OCI-LY7 (cell line): ENCODE results near the gene KCNJ16. TPM values are rescaled to one million over a fixed set of nuclear protein-coding genes. Genes with fewer than 3 reads are reported as not detected.

ENCODE experiments used
- BruUV-seq: library from RNA; stranded (reverse); fragments of 400-500 nt; replicated peaks from 2 replicates; lab custom pipeline; 2021; lab: Mats Ljungman, UMichigan
- CTCF ChIA-PET: fragments of 300-600 bp; sonication (Branson Sonifier 250); formaldehyde crosslinking; loops from one replicate; lab custom pipeline; 2022; ENCODE audit warnings: antibody characterized with exemption; ENCODE audit not compliant: unreplicated experiment; lab: Charles Lee
- POLR2A ChIA-PET: fragments of 300-600 bp; sonication (Branson Sonifier 250); formaldehyde crosslinking; loops from one replicate; lab custom pipeline; 2022; ENCODE audit warnings: antibody characterized with exemption; lab: Charles Lee
- DNase-seq: peaks from one replicate; pipeline ENCODE4 v3.0.0-alpha.2; 2015; ENCODE audit warnings: low spot score
- H2AFZ ChIP-seq: fragments of 200-600 bp; sonication (generic), shearing (Covaris generic); 2 replicates; pipeline ENCODE4 v1.6.1; 2014; ENCODE audit warnings: mild to moderate bottlenecking, antibody characterized with exemption, low read length, moderate library complexity
- H3K27ac ChIP-seq: fragments of 200-600 bp; sonication (generic); 2 replicates; pipeline ENCODE4 v1.5.1; 2014; ENCODE audit warnings: mixed run types, low read depth, mild to moderate bottlenecking, moderate library complexity, low read length, inconsistent platforms; ENCODE audit not compliant: poor library complexity, severe bottlenecking
- H3K36me3 ChIP-seq: fragments of 200-600 bp; sonication (generic); 2 replicates; pipeline ENCODE4 v1.6.1; 2014; ENCODE audit warnings: mild to moderate bottlenecking, antibody characterized with exemption, low read length, moderate library complexity, mixed read lengths; ENCODE audit not compliant: insufficient read depth
- H3K4me1 ChIP-seq: fragments of 200-600 bp; sonication (generic); 2 replicates; pipeline ENCODE4 v1.5.1; 2014; ENCODE audit warnings: mild to moderate bottlenecking, low read length; ENCODE audit not compliant: insufficient read depth, poor library complexity, severe bottlenecking
- H3K4me2 ChIP-seq: fragments of 200-600 bp; sonication (generic); 2 replicates; pipeline ENCODE4 v1.6.1; 2014; ENCODE audit warnings: mild to moderate bottlenecking, low read length
- H3K4me3 ChIP-seq: fragments of 200-600 bp; sonication (generic); 2 replicates; pipeline ENCODE4 v1.5.1; 2014; ENCODE audit warnings: mild to moderate bottlenecking, low read depth, low read length; ENCODE audit not compliant: poor library complexity, severe bottlenecking
- H3K79me2 ChIP-seq: fragments of 200-600 bp; sonication (generic); 2 replicates; pipeline ENCODE4 v1.6.1; 2016; ENCODE audit warnings: low read depth, mild to moderate bottlenecking, low read length, moderate library complexity, mixed read lengths; ENCODE audit not compliant: insufficient read depth
- H3K9me2 ChIP-seq: fragments of 200-600 bp; sonication (generic); 2 replicates; pipeline ENCODE4 v1.6.1; 2016; ENCODE audit warnings: mild to moderate bottlenecking, low read length, mixed read lengths; ENCODE audit not compliant: insufficient read depth
- H3K9me3 ChIP-seq: fragments of 200-600 bp; sonication (generic); 2 replicates; pipeline ENCODE4 v1.6.1; 2014; ENCODE audit warnings: mild to moderate bottlenecking, mixed run types, low read length, mixed read lengths
- H4K20me1 ChIP-seq: fragments of 200-600 bp; sonication (generic); 2 replicates; pipeline ENCODE4 v1.6.1; 2014; ENCODE audit warnings: mild to moderate bottlenecking, antibody characterized with exemption, low read length, moderate library complexity, mixed read lengths; ENCODE audit not compliant: insufficient read depth
- CTCF ChIP-seq: fragments of 200-600 bp; sonication (generic); conservative IDR thresholded peaks from 2 replicates; pipeline ENCODE4 v1.5.1; 2014; ENCODE audit warnings: mild to moderate bottlenecking, antibody characterized with exemption, low read length, moderate library complexity, mixed read lengths
- EZH2phosphoT487 ChIP-seq: fragments of 200-600 bp; sonication (generic); IDR thresholded peaks from 2 replicates; pipeline ENCODE4 v1.6.1; 2018; ENCODE audit warnings: low read depth, borderline replicate concordance, mild to moderate bottlenecking, mixed run types, antibody characterized with exemption, low read length, moderate library complexity, mixed read lengths
- intact Hi-C: fragments of 100-400 bp; cut with micrococcal nuclease; formaldehyde crosslinking; loops from one replicate; pipeline ENCODE4 v1.10.0; 2022; ENCODE audit not compliant: unreplicated experiment
- total RNA-seq, 2 experiments: library from RNA; depleted of rRNA in 1 of 2; stranded (reverse); fragments of >200 nt in 1 of 2; shearing (Covaris generic) in 1 of 2; gene quantifications; 2 replicates each; pipeline ENCODE4 v1.2.3, GENCODE V29; 2014 to 2022

KCNJ16 gene
- total RNA-seq, 2 experiments from 2014 or later: not detected

- H2AFZ ChIP-seq: no peak overlapping the region
- ChIA-PET POLR2A (interaction anchor here (0.7 to 1.3 kb wide), 3 partner anchors 16 to 441 kb away, joined by 3 to 4 read pairs (median 4); no protein-coding TSS in a partner anchor), CTCF (no interaction called here)
- no peak overlapping the region for H3K4me3 ChIP-seq
- no peaks in the 10 kb centered on the region for H3K9me2 ChIP-seq
- H3K27ac ChIP-seq: no peak overlapping the region
- BruUV-seq: no TSS peak
- H3K4me2 ChIP-seq: no peak overlapping the region
- H3K4me1 ChIP-seq: no peaks in the 10 kb centered on the region
- no peaks in the 10 kb centered on the region for H4K20me1 ChIP-seq
- intact Hi-C loops: no loop called here
- H3K9me3 ChIP-seq: no peaks in the 10 kb centered on the region
- DNase-seq: no peak
- no peaks in the 10 kb centered on the region for H3K79me2 ChIP-seq
- TF ChIP-seq CTCF (no peak), EZH2phosphoT487 (no peak)
- H3K36me3 ChIP-seq: no peaks in the 10 kb centered on the region
These were observed 53.8 kb downstream of the KCNJ16 start for GRCh38 chr17:70128727-70129238.

GRCh38 chr17:70130289-70130688, 55.3 kb downstream of the KCNJ16 start:
- Histone ChIP-seq H3K4me3 (no peak overlapping the region), H3K4me1 (no peaks in the 10 kb centered on the region), H2AFZ (no peak overlapping the region), H4K20me1 (no peaks in the 10 kb centered on the region), H3K4me2 (no peak overlapping the region), H3K27ac (no peak overlapping the region), H3K36me3 (no peaks in the 10 kb centered on the region), H3K79me2 (no peaks in the 10 kb centered on the region), H3K9me3 (no peaks in the 10 kb centered on the region), H3K9me2 (no peaks in the 10 kb centered on the region)
- DNase-seq: no peak
- no peak for TF ChIP-seq CTCF
- no peak for TF ChIP-seq EZH2phosphoT487
- intact Hi-C loops: no loop called here
- no TSS peak for BruUV-seq
- ChIA-PET CTCF (no interaction called here), POLR2A (no interaction called here)

GRCh38 chr17:70132505-70132904, 57.5 kb downstream of the KCNJ16 start:
- no peaks in the 10 kb centered on the region for H3K9me3 ChIP-seq
- no TSS peak for BruUV-seq
- no peaks in the 10 kb centered on the region for H3K4me1 ChIP-seq
- ChIA-PET CTCF (no interaction called here), POLR2A (interaction anchor here (0.6 to 0.9 kb wide), 5 partner anchors 27 to 982 kb away, joined by 3 to 4 read pairs (median 3); no protein-coding TSS in a partner anchor)
- H3K9me2 ChIP-seq: no peaks in the 10 kb centered on the region
- H2AFZ ChIP-seq: no peak overlapping the region
- DNase-seq: no peak
- H3K27ac ChIP-seq: no peak overlapping the region
- no peaks in the 10 kb centered on the region for H4K20me1 ChIP-seq
- no peak overlapping the region for H3K4me3 ChIP-seq
- no peak overlapping the region for H3K4me2 ChIP-seq
- intact Hi-C loops: no loop called here
- TF ChIP-seq CTCF: no peak
- no peak for TF ChIP-seq EZH2phosphoT487
- no peaks in the 10 kb centered on the region for H3K36me3 ChIP-seq
- no peaks in the 10 kb centered on the region for H3K79me2 ChIP-seq
